Measurements from ENCODE around the gene IFITM10.
A peak's percentile ranks its signal among the peaks of the same experiment; 100 is the strongest.

IFITM10 gene

GRCh38 chr11:1750481-1750839 is at the start of gene IFITM10:
Gene IFITM10, minus strand, starts transcription at chr11:1750595. Its CDS starts 153 bp downstream, at chr11:1750442.
- no peak within 1 kb of the TSS for H3K4me3 ChIP-seq (ENCODE audit: low read depth, low read length)
- DNase-seq (ENCODE audit: low read depth) = no peak
- TF ChIP-seq POLR2A (IDR thresholded peaks at IDR 0.05; ENCODE audit: extremely low read depth, insufficient read length) (no peak), MYC (IDR thresholded peaks at IDR 0.05; ENCODE audit: low read depth, low read length) (no peak), CTCF (IDR thresholded peaks at IDR 0.05; ENCODE audit: low read depth, low read length) (no peak), MAX (IDR thresholded peaks at IDR 0.05; ENCODE audit: low read depth, low read length) (no peak)

- TF ChIP-seq MYC (IDR thresholded peaks at IDR 0.05; ENCODE audit: low read depth, low read length) (no peak), CTCF (IDR thresholded peaks at IDR 0.05; ENCODE audit: low read depth, low read length) (no peak), MAX (IDR thresholded peaks at IDR 0.05; ENCODE audit: low read depth, low read length) (no peak), POLR2A (IDR thresholded peaks at IDR 0.05; ENCODE audit: extremely low read depth, insufficient read length) (no peak)
- no peak overlapping the region for H3K4me3 ChIP-seq (ENCODE audit: low read depth, low read length)
- DNase-seq (ENCODE audit: low read depth) = no peak
Measured at GRCh38 chr11:1797391-1798125, 47.2 kb upstream of the IFITM10 start.

- no peak for TF ChIP-seq CTCF (IDR thresholded peaks at IDR 0.05; ENCODE audit: low read depth, low read length)
- TF ChIP-seq MAX (IDR thresholded peaks at IDR 0.05; ENCODE audit: low read depth, low read length) = no peak
- H3K4me3 ChIP-seq (ENCODE audit: low read depth, low read length) = no peak overlapping the region
- no peak for DNase-seq (ENCODE audit: low read depth)
Measured at GRCh38 chr11:1796413-1797011, 46.1 kb upstream of the IFITM10 start.

GRCh38 chr11:1793081-1793480 is 42.7 kb upstream of the IFITM10 start:
- no peak for DNase-seq (ENCODE audit: low read depth)
- H3K4me3 ChIP-seq (ENCODE audit: low read depth, low read length) = no peak overlapping the region
- TF ChIP-seq CTCF (IDR thresholded peaks at IDR 0.05; ENCODE audit: low read depth, low read length) (no peak), POLR2A (IDR thresholded peaks at IDR 0.05; ENCODE audit: extremely low read depth, insufficient read length) (no peak), MYC (IDR thresholded peaks at IDR 0.05; ENCODE audit: low read depth, low read length) (no peak), MAX (IDR thresholded peaks at IDR 0.05; ENCODE audit: low read depth, low read length) (no peak)

GRCh38 chr11:1792461-1792860 is 42.1 kb upstream of the IFITM10 start:
- TF ChIP-seq MYC (IDR thresholded peaks at IDR 0.05; ENCODE audit: low read depth, low read length) = no peak
- TF ChIP-seq MAX (IDR thresholded peaks at IDR 0.05; ENCODE audit: low read depth, low read length) = no peak
- TF ChIP-seq CTCF (IDR thresholded peaks at IDR 0.05; ENCODE audit: low read depth, low read length) = no peak
- no peak for TF ChIP-seq POLR2A (IDR thresholded peaks at IDR 0.05; ENCODE audit: extremely low read depth, insufficient read length)
- H3K4me3 ChIP-seq (ENCODE audit: low read depth, low read length) = no peak overlapping the region
- DNase-seq (ENCODE audit: low read depth) = peak; percentile 51

All from NB4 (cell line).